Hepatocyte (in vitro differentiated cells): Measurements from ENCODE around the gene NR4A1. TPM values are rescaled to one million over a fixed set of nuclear protein-coding genes. Genes with fewer than 3 reads are reported as not detected.

ENCODE experiments used
- DNase-seq: peaks from one replicate; pipeline ENCODE4 v3.0.0-alpha.2; 2016; ENCODE audit warnings: low spot score
- H2AFZ ChIP-seq: fragments of 200-600 bp; sonication (generic); 2 replicates; pipeline ENCODE4 v1.6.0; 2016; ENCODE audit warnings: antibody characterized with exemption, mild to moderate bottlenecking
- H3K27ac ChIP-seq: fragments of 200-600 bp; sonication (generic); 2 replicates; pipeline ENCODE4 v1.5.1; 2016; ENCODE audit warnings: mild to moderate bottlenecking
- H3K27me3 ChIP-seq: fragments of 200-600 bp; sonication (generic); 2 replicates; pipeline ENCODE4 v1.6.1; 2016
- H3K36me3 ChIP-seq: fragments of 200-600 bp; sonication (generic); replicated peaks from 2 replicates; pipeline ENCODE4 v1.5.1; 2016; ENCODE audit warnings: low read depth; ENCODE audit not compliant: insufficient read depth
- H3K4me1 ChIP-seq: fragments of 200-600 bp; sonication (generic); 2 replicates; pipeline ENCODE4 v1.5.1; 2016; ENCODE audit warnings: mild to moderate bottlenecking, moderate library complexity; ENCODE audit not compliant: insufficient read depth
- H3K4me2 ChIP-seq: fragments of 200-600 bp; sonication (generic); 2 replicates; pipeline ENCODE4 v1.6.0; 2016
- H3K4me3 ChIP-seq: fragments of 200-600 bp; sonication (generic); 2 replicates; pipeline ENCODE4 v1.5.1; 2016; ENCODE audit warnings: mild to moderate bottlenecking
- H3K79me2 ChIP-seq: fragments of 200-600 bp; sonication (generic); 2 replicates; pipeline ENCODE4 v1.6.0; 2017; ENCODE audit warnings: mild to moderate bottlenecking
- H3K9me2 ChIP-seq: fragments of 200-600 bp; sonication (generic); replicated peaks from 2 replicates; pipeline ENCODE4 v1.6.0; 2017; ENCODE audit warnings: mild to moderate bottlenecking; ENCODE audit not compliant: insufficient read depth
- H3K9me3 ChIP-seq: fragments of 200-600 bp; sonication (generic); 2 replicates; pipeline ENCODE4 v1.5.1; 2016; ENCODE audit warnings: low read depth, mild to moderate bottlenecking
- H4K20me1 ChIP-seq: fragments of 200-600 bp; sonication (generic); 2 replicates; pipeline ENCODE4 v1.6.0; 2016; ENCODE audit warnings: mild to moderate bottlenecking; ENCODE audit not compliant: insufficient read depth, poor library complexity, severe bottlenecking
- EZH2 ChIP-seq: fragments of 200-600 bp; sonication (generic); IDR thresholded peaks from 2 replicates; pipeline ENCODE4 v1.6.1; 2016; ENCODE audit warnings: antibody characterized with exemption, mild to moderate bottlenecking, borderline replicate concordance
- EZH2phosphoT487 ChIP-seq: fragments of 200-600 bp; sonication (generic); IDR thresholded peaks from one replicate; pipeline ENCODE4 v1.6.1; 2018; ENCODE audit warnings: antibody characterized with exemption, mild to moderate bottlenecking, low read depth, moderate library complexity; ENCODE audit not compliant: unreplicated experiment, severe bottlenecking
- WGBS: methylation state at CpG from one replicate; pipeline ENCODE4 v1.1.6; 2016; ENCODE audit warnings: low lambda C conversion rate; ENCODE audit errors: missing lambda C conversion rate; 5-methylcytosine and 5-hydroxymethylcytosine counted together
- polyA plus RNA-seq: library from polyadenylated mRNA; unstranded; fragments of >200 nt; fragmentation: Nextera tagmentation; extraction: Ambion mirVana; gene quantifications from 2 replicates; pipeline ENCODE4 v1.2.1, GENCODE V29; 2016
- total RNA-seq: library from RNA; depleted of rRNA; stranded (reverse); fragments of >200 nt; gene quantifications from 2 replicates; pipeline ENCODE4 v1.2.3, GENCODE V29; 2014
- TF ChIP-seq, protein P1 (sequence below): fragments of 200-600 bp; sonication (generic); IDR thresholded peaks from 2 replicates; pipeline ENCODE4 v1.5.1; 2016; ENCODE audit warnings: antibody characterized with exemption, mild to moderate bottlenecking; ENCODE audit not compliant: poor library complexity

NR4A1 gene
- total and polyA plus RNA-seq, 2 experiments from 2014 or later = 39.2 to 131 TPM

DNA sequence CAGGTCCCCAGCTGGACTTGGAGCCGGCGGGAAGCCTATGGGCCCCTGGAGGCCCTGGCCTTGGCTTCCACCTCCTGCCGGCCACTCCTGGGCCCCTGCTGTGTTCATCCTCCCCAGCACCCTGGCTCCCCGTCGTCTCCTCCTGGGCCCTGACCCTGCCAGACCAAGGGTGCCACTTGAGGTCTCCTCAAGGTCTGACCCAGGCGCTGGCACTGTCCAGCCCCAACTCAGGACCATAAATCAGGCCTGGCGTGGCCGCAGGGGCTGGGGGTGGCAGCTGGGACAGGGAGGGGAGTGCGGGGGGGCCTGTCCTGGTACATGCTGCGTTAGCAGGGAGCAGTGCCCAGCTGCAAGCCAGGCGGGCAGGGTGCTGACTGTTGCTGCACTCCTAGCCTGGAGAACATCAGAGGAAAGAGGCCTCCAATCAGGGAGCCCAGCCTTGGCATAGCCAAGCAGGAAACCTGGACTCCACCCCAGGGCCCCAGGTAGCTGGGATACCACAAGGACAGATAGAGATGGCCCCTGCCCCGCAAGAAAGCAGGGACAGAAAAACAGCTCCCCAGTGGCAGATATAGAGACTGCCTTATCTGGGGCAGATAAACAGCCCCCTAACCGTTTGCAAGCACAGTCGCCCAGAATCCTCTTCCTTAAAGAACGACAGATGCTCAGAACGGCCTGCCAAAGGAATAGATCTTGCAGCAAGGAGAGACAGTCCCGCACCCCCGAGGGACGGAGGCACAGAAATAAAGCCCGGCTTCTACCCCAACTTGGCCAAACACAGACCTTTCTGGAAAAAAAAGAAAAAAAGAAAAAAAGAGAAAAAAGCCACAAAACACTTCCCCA lies 12.1 kb downstream of the NR4A1 start:
- no peaks in the 10 kb centered on the region for H3K9me2 ChIP-seq
- H4K20me1 ChIP-seq = no peaks in the 10 kb centered on the region
- DNase-seq = no peak
- H2AFZ ChIP-seq = no peak overlapping the region
- 80% methylated on average over 20 of the region's 20 CpGs for WGBS
- no peak overlapping the region for H3K4me3 ChIP-seq
- no peaks in the 10 kb centered on the region for H3K36me3 ChIP-seq
- TF ChIP-seq, protein P1, sequence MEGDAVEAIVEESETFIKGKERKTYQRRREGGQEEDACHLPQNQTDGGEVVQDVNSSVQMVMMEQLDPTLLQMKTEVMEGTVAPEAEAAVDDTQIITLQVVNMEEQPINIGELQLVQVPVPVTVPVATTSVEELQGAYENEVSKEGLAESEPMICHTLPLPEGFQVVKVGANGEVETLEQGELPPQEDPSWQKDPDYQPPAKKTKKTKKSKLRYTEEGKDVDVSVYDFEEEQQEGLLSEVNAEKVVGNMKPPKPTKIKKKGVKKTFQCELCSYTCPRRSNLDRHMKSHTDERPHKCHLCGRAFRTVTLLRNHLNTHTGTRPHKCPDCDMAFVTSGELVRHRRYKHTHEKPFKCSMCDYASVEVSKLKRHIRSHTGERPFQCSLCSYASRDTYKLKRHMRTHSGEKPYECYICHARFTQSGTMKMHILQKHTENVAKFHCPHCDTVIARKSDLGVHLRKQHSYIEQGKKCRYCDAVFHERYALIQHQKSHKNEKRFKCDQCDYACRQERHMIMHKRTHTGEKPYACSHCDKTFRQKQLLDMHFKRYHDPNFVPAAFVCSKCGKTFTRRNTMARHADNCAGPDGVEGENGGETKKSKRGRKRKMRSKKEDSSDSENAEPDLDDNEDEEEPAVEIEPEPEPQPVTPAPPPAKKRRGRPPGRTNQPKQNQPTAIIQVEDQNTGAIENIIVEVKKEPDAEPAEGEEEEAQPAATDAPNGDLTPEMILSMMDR = no peak
- no peak for TF ChIP-seq EZH2
- no peak for TF ChIP-seq EZH2phosphoT487
- H3K4me2 ChIP-seq = no peak overlapping the region
- H3K27ac ChIP-seq = no peak overlapping the region
- H3K27me3 ChIP-seq = peaks cover 12% of the 10 kb centered on the region
- H3K9me3 ChIP-seq = no peaks in the 10 kb centered on the region
- H3K4me1 ChIP-seq = no peaks in the 10 kb centered on the region
- no peaks in the 10 kb centered on the region for H3K79me2 ChIP-seq

DNA sequence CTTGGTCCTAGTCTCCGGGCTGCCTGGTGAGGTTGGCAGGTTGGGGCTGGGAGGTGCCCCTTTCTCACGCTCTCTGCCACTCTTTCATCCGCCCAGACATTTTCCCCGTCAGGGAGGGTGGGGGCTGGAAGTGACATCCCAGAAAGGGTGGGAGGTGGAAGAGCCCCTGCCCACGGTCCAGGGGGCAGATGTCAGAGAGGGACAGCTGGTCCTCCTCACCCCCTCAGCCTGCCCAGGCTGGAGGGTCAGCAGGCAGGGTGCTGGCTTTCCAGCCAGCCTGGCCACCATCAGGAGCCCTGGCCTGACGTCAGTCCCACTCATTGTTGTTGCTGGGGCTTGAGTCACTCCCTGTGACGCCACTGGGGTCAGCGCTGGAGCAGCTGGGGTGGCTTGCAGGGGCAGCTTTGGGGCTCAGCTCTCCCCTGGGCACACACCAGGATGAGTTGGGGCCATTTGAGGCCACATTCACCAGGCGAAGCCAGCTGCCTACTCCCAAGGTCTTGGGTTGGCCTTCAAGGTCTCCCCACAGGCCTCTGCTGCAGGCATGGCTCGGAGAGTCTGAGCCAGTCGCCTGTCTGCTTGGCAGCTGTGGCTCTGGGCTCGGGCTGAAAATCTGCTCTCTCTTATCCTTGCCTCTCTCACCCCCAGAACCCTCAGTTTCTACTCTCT lies 12.9 kb downstream of the NR4A1 start:
- Histone ChIP-seq H3K4me3 (no peak overlapping the region), H3K79me2 (no peaks in the 10 kb centered on the region), H3K36me3 (no peaks in the 10 kb centered on the region), H3K4me1 (no peaks in the 10 kb centered on the region), H3K27me3 (peaks cover 12% of the 10 kb centered on the region), H3K9me3 (no peaks in the 10 kb centered on the region), H3K9me2 (no peaks in the 10 kb centered on the region), H3K4me2 (no peak overlapping the region), H2AFZ (no peak overlapping the region), H3K27ac (no peak overlapping the region), H4K20me1 (no peaks in the 10 kb centered on the region)
- 79% methylated on average over 12 of the region's 12 CpGs for WGBS
- DNase-seq = no peak
- TF ChIP-seq EZH2 (no peak), EZH2phosphoT487 (no peak)
- TF ChIP-seq, protein P1 = no peak

DNA sequence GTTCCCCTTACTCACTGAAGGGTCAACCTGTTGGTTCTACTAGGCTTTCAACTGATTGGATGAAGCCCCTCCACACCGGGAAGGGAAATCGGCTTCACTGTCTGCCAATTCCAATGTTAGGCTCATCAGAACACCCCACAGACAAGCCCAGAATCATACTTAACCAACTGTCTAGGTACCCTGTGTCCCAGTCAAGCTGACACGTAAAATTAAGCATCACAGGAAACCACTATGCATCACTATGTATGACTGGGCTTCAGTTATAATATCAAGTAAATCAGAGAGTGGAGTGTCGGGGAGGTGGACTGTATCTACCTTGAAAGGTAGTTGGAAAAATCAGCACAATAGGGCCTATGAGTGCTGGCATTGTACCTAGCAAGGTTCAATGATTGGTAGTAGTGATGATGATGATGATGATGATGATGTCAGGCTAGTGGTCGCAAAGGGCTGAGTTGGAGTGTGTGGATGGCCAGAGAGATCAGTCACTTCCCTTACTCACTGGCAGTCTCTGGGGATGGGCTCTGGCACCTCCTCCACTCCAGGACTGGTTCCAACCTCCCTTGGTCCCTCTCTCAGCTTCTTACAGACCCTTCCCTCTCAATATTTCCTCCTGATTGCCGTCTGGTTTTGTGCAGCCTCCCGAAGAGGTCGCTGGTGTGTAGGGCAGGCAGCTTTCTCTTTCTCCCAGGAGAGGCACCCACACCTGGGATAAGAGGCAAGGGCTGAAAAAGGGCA lies 15.3 kb downstream of the NR4A1 start:
- H3K79me2 ChIP-seq = peaks cover 16% of the 10 kb centered on the region
- no peak overlapping the region for H3K4me2 ChIP-seq
- no peak overlapping the region for H3K27ac ChIP-seq
- H3K36me3 ChIP-seq = no peaks in the 10 kb centered on the region
- no peak overlapping the region for H2AFZ ChIP-seq
- no peak overlapping the region for H3K4me3 ChIP-seq
- H4K20me1 ChIP-seq = peaks cover 4% of the 10 kb centered on the region
- peaks cover 12% of the 10 kb centered on the region for H3K27me3 ChIP-seq
- 62% methylated on average over 8 of the region's 8 CpGs for WGBS
- no peak for DNase-seq
- TF ChIP-seq EZH2 = no peak
- TF ChIP-seq, protein P1 = no peak
- TF ChIP-seq EZH2phosphoT487 = no peak
- H3K9me2 ChIP-seq = no peaks in the 10 kb centered on the region
- H3K4me1 ChIP-seq = peaks cover 8% of the 10 kb centered on the region
- H3K9me3 ChIP-seq = no peaks in the 10 kb centered on the region
